H1 (cell line): ENCODE measurements around the gene SNAPIN. TPM values are rescaled to one million over a fixed set of nuclear protein-coding genes. Genes with fewer than 3 reads are reported as not detected.

Experiments
- CBX5 ChIP-seq: fragments of 300-800, 300-1000 bp; sonication (generic); IDR thresholded peaks from 2 replicates; pipeline ENCODE4 v1.7.1; 2016; ENCODE audit warnings: antibody characterized with exemption, low read length, low read depth
- CBX8 ChIP-seq: fragments of 300-800, 300-1000 bp; sonication (generic); IDR thresholded peaks from 2 replicates; pipeline ENCODE4 v1.7.1; 2016; ENCODE audit warnings: low read depth, low read length, borderline replicate concordance
- CTCF ChIP-seq, 3 experiments: IDR thresholded peaks; 1 replicate in 2 of 3; 2 replicates in 1 of 3; pipeline versions ENCODE4 v1.5.1 to v1.6.1; 2011; ENCODE audit warnings: low read length in 3 of 3, mild to moderate bottlenecking in 3 of 3, inconsistent platforms in 2 of 3, low read depth in 1 of 3, moderate library complexity in 1 of 3; ENCODE audit not compliant: insufficient read depth in 1 of 3; ENCODE audit errors: control extremely low read depth in 1 of 3
- EZH2 ChIP-seq: fragments of 200-600 bp; sonication (generic); IDR thresholded peaks from 2 replicates; pipeline ENCODE4 v1.7.1; 2012; ENCODE audit warnings: low read depth, mild to moderate bottlenecking, moderate library complexity, low read length, inconsistent platforms; ENCODE audit not compliant: severe bottlenecking
- GTF2F1 ChIP-seq: IDR thresholded peaks from 2 replicates; pipeline ENCODE4 v1.6.1; 2012; ENCODE audit warnings: low read depth, low read length, improper control_type of control experiment, borderline replicate concordance
- JUND ChIP-seq: IDR thresholded peaks from 2 replicates; pipeline ENCODE4 v1.6.1; 2011; ENCODE audit warnings: mild to moderate bottlenecking, improper control_type of control experiment, low read length
- MAFK ChIP-seq: IDR thresholded peaks from 2 replicates; pipeline ENCODE4 v1.6.1; 2012; ENCODE audit warnings: low read depth, mild to moderate bottlenecking, improper control_type of control experiment, low read length
- MAX ChIP-seq: IDR thresholded peaks from 2 replicates; pipeline ENCODE4 v1.6.1; 2012; ENCODE audit warnings: inconsistent platforms
- RAD21 ChIP-seq, 2 experiments: IDR thresholded peaks in 1 of 2; conservative IDR thresholded peaks in 1 of 2; 2 replicates each; pipeline ENCODE4 v1.6.1; 2011; ENCODE audit warnings: low read depth in 2 of 2, low read length in 2 of 2, improper control_type of control experiment in 1 of 2, inconsistent platforms in 1 of 2, mild to moderate bottlenecking in 1 of 2, moderate library complexity in 1 of 2
- SIN3A ChIP-seq, 2 experiments: IDR thresholded peaks in 1 of 2; conservative IDR thresholded peaks in 1 of 2; 2 replicates each; pipeline ENCODE4 v1.6.1; 2011 to 2012; ENCODE audit warnings: low read length in 2 of 2, improper control_type of control experiment in 1 of 2, low read depth in 1 of 2, mild to moderate bottlenecking in 1 of 2
- SP2 ChIP-seq: IDR thresholded peaks from 2 replicates; pipeline ENCODE4 v1.6.1; 2012; ENCODE audit warnings: mild to moderate bottlenecking, low read length, inconsistent platforms
- TBP ChIP-seq: IDR thresholded peaks from 2 replicates; pipeline ENCODE4 v1.6.1; 2011; ENCODE audit warnings: low read depth, low read length, improper control_type of control experiment
- polyA plus RNA-seq, 7 experiments: library from polyadenylated mRNA; depleted of rRNA in 3 of 7; stranded (reverse) in 5 of 7; unstranded in 2 of 7; fragments of >200 nt in 5 of 7; fragments of 200-250 nt in 2 of 7; gene quantifications; 1 replicate in 5 of 7; 2 replicates in 1 of 7; 4 replicates in 1 of 7; pipeline versions ENCODE4 v1.2.1 to v1.2.3, GENCODE V29; 2011 to 2013; ENCODE audit warnings: missing spikeins in 2 of 7, mixed read lengths in 2 of 7
- total RNA-seq: library from RNA; stranded (reverse); fragmentation: NEBNext Ultra II Directional; extraction: Animal tissue kit (Norgen Biotek cat#: 25700); gene quantifications from 2 replicates; pipeline ENCODE4 v1.2.1, GENCODE V29; 2021

The SNAPIN gene
- total and polyA plus RNA-seq, 2 of the 8 experiments (the other 6 are each of a cell fraction or from before 2014, with no cell fraction given): 25.7 to 31.1 TPM

GRCh38 chr1:153617663-153618062 is 40.8 kb upstream of the SNAPIN start (continued):
- peak; percentile 67 to 83 for TF ChIP-seq RAD21 (IDR thresholded peaks at IDR 0.05 in 1 of 2, conservative IDR thresholded peaks at IDR 0.05 in 1 of 2; ENCODE audit: low read depth in 2 of 2, low read length in 2 of 2)
- 0 out of 2 replicates have a peak, but pooled peaks have one; percentile 33 for TF ChIP-seq TBP
- TF ChIP-seq SIN3A (conservative IDR thresholded peaks at IDR 0.05 in 1 of 2, IDR thresholded peaks at IDR 0.05 in 1 of 2; ENCODE audit: low read depth in 1 of 2, low read length in 2 of 2): peak; percentile 59 to 86; a peak in 2 of 4 replicates
- TF ChIP-seq JUND: no peak
- TF ChIP-seq MAX: peak; percentile 71; the same call in 1 of the 2 replicates
- TF ChIP-seq CTCF (IDR thresholded peaks at IDR 0.05; ENCODE audit: control extremely low read depth in 1 of 3, insufficient read depth in 1 of 3, low read depth in 1 of 3, low read length in 3 of 3): peak; percentile 93 to 99 (median 94)
- TF ChIP-seq EZH2: no peak
- TF ChIP-seq SP2: no peak
- no peak for TF ChIP-seq MAFK
- TF ChIP-seq CBX8: no peak
- TF ChIP-seq CBX5: no peak
- TF ChIP-seq GTF2F1: no peak
